Mesodermal cell (in vitro differentiated cells): ENCODE measurements around the gene AFTPH. TPM values are rescaled to one million over a fixed set of nuclear protein-coding genes. Genes with fewer than 3 reads are reported as not detected.
A peak's percentile ranks its signal among the peaks of the same experiment; 100 is the strongest.

Experiments
- H3K27ac ChIP-seq: 2 replicates; pipeline ENCODE4 v1.7.0; 2013; ENCODE audit warnings: mild to moderate bottlenecking, low read depth, low read length, moderate library complexity; ENCODE audit not compliant: severe bottlenecking
- H3K36me3 ChIP-seq: 2 replicates; pipeline ENCODE4 v1.7.1; 2013; ENCODE audit warnings: mild to moderate bottlenecking, low read length, moderate library complexity; ENCODE audit not compliant: control insufficient read depth, insufficient read depth
- H3K4me1 ChIP-seq: one replicate; pipeline ENCODE4 v1.7.1; 2013; ENCODE audit warnings: mild to moderate bottlenecking, low read length; ENCODE audit not compliant: insufficient read depth, control insufficient read depth, poor library complexity, severe bottlenecking
- H3K4me3 ChIP-seq: 2 replicates; pipeline ENCODE4 v1.7.0; 2013; ENCODE audit warnings: low read length, control low read depth, mild to moderate bottlenecking; ENCODE audit not compliant: insufficient read depth, poor library complexity, severe bottlenecking; ENCODE audit errors: extremely low read depth
- H3K9me3 ChIP-seq: 2 replicates; pipeline ENCODE4 v1.7.1; 2013; ENCODE audit warnings: mild to moderate bottlenecking, low read length, moderate library complexity; ENCODE audit not compliant: control insufficient read depth
- WGBS, 2 experiments: methylation state at CpG; one replicate each; pipeline ENCODE4 v1.1.5; 2013; ENCODE audit warnings: missing lambda C conversion rate in 2 of 2; ENCODE audit not compliant: insufficient coverage in 2 of 2; 5-methylcytosine and 5-hydroxymethylcytosine counted together
- polyA plus RNA-seq, 2 experiments: library from polyadenylated mRNA; stranded (reverse); fragments of 50-300 nt; gene quantifications; one replicate each; pipeline ENCODE4 v1.2.3, GENCODE V29; 2013

The AFTPH gene, protein sequence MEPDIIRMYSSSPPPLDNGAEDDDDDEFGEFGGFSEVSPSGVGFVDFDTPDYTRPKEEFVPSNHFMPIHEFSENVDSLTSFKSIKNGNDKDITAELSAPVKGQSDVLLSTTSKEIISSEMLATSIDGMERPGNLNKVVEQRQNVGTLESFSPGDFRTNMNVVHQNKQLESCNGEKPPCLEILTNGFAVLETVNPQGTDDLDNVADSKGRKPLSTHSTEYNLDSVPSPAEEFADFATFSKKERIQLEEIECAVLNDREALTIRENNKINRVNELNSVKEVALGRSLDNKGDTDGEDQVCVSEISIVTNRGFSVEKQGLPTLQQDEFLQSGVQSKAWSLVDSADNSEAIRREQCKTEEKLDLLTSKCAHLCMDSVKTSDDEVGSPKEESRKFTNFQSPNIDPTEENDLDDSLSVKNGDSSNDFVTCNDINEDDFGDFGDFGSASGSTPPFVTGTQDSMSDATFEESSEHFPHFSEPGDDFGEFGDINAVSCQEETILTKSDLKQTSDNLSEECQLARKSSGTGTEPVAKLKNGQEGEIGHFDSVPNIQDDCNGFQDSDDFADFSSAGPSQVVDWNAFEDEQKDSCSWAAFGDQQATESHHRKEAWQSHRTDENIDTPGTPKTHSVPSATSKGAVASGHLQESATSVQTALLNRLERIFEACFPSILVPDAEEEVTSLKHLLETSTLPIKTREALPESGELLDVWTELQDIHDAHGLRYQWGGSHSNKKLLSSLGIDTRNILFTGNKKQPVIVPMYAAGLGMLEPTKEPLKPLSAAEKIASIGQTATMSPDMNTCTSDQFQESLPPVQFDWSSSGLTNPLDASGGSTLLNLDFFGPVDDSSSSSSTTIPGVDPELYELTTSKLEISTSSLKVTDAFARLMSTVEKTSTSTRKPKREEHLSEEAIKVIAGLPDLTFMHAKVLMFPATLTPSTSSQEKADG
- polyA plus RNA-seq (2013, experiment 1 of 2) = 12.4 TPM
- polyA plus RNA-seq (2013, experiment 2 of 2) = 12.4 TPM

DNA sequence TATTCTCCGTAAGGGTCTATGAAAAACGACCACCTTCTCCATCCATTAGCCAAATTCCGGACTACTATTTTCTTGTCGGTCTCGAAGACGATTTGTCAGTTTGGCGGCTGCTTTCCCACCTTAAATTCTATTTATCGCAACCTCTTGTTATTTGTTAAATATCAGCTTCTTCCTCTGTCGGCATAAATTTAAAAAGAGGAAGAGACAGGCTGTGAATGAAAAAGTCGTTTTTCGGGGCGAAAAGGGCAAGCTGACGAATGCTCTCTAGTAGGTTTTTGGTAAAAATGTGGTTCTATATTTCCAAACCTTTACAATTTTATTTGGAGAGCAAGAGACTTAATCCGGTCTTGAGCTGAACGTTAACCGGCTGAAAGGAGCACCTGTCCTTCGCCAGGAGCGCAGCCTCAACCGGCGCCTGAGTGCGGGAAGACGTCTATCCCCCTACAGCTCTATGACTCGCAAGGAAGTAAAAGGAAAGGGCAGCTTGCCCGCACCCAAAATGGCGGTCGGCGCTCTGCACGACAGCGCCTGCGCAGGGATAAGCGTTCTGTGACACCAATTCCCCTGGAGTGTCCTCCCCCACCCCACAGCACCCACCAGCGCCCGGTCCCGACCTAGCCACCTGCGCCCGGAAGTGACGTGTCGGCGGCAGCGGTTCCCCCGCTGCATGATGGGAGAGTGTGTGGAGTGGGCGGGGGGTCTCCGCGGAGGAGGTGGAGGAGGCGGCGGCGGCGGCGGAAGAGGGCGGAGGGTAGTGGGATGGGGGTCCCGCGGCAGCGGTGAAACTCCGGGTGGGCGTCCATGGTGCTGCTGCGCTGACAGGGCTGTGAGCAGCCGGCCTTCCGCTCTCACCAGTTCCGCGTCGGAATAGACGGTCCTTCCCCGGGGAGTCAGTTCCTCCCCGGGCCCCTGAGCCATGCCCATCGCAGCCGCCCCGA lies at the start of gene AFTPH:
AFTPH (plus strand) TSS at position 663 of the 938 bp plus-strand sequence. CDS start 27,147 bp downstream, outside the sequence.
- Histone ChIP-seq H3K36me3 (no peaks in the 10 kb centered on the region), H3K9me3 (no peaks in the 10 kb centered on the region), H3K4me1 (no peaks in the 10 kb centered on the region), H3K4me3 (peak within 1 kb of the TSS; percentile 87), H3K27ac (peak within 1 kb of the TSS; percentile 54)
- WGBS, 2 experiments = 0% methylated on average over 37 to 40 of the region's 67 CpGs

DNA sequence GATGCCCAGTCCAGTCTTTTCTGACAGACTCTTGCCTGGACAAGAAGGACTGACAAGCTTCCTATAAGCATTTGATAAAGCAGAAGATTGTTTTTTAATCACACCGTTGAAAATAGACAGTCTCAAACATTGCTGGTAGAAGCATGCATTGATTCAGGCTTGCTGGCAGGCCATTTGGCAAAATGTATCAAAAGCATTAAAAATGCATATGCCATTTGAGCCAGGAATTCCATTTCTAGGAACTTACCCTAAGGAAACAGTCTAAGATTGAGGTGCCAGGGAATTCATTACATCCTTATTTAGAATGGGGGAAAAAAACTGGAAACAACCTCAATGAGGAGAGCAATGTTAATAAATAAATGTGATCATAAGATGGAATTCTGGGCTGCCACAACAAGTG lies 49.5 kb upstream of the AFTPH start:
- H3K36me3 ChIP-seq = no peaks in the 10 kb centered on the region
- no peaks in the 10 kb centered on the region for H3K9me3 ChIP-seq
- no peaks in the 10 kb centered on the region for H3K4me1 ChIP-seq
- WGBS, 2 experiments = 80 to 83% methylated on average over 1 of the region's 1 CpG
- H3K27ac ChIP-seq = no peak overlapping the region
- no peak overlapping the region for H3K4me3 ChIP-seq

DNA sequence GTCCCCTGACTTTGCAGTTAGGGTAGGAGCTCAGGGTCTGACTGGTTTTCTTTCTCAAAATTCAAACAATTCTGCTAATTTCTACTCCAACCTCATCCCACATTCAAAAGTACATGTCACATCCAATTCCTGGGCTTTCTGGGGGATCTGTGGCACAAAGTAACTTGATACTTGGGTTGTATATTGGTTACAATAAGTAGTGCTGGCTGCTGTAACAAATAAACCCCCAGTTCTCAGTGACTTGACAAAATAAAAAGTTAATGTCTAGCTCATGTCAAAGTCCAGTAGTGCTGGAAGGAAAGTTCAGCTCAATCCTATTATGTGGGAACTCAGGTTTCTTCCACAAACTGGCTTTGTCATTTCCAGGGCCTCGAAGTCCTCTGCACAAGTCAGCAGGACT lies 47.1 kb upstream of the AFTPH start:
- H3K4me1 ChIP-seq = no peaks in the 10 kb centered on the region
- WGBS, 2 experiments = 100% methylated on average over 1 of the region's 1 CpG
- no peaks in the 10 kb centered on the region for H3K36me3 ChIP-seq
- no peak overlapping the region for H3K4me3 ChIP-seq
- H3K27ac ChIP-seq = no peak overlapping the region
- H3K9me3 ChIP-seq = no peaks in the 10 kb centered on the region

DNA sequence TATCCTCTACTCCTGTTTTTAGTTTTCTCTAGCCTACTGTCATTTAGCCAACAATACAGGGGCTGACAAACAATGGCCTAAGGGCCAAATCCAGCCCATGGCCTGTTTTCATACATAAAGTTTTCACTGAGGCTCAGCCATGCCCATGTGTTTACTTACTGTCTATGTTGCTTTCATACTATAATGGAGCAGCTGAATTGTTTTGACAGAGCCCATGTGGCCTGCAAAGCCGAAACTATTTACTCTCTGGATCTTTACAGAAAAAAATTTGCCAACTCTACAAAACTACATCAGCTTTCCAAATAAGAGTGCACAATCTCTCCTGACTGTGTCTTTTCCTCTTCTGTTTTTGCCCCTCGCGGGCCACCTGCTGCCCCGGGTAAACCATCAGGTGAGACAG lies 46.1 kb upstream of the AFTPH start:
- H3K4me1 ChIP-seq = peaks cover 8% of the 10 kb centered on the region
- H3K36me3 ChIP-seq = no peaks in the 10 kb centered on the region
- 92 to 94% methylated on average over 2 to 4 of the region's 4 CpGs for WGBS, 2 experiments
- H3K9me3 ChIP-seq = no peaks in the 10 kb centered on the region
- H3K4me3 ChIP-seq = no peak overlapping the region
- no peak overlapping the region for H3K27ac ChIP-seq

DNA sequence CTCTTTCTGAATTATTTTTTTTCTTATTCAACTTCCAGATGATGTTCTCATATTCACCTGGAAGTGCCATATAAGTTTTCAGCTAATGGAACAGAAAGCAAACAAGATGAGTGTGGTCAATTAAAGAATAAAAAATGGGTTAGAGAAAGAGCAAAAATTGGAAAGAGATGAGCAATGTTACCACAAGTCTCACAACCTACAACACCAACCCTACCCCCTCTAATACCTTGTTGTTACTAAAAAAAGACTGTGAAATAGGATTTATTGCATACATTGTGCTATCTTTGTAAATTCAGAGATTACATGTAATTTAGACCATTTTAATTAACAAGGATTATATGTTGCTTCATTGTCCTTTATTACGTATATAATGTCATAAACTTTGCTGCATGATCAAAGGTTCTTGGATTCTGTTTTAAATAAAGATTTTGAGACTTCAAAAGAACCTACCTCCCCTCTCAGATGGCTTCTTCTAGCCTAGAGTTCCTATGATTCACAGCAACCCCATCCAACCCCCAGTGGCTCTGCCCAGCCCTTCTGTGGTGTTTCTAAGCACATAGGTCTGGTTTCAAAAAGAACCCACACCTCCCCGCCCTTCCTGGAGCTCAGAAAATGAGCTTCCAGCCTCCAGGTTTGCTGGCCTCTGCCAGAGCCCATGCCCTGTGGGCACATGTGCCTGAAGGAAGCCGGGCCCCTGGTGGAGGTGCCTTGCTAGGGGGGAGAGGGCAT lies 45.5 kb upstream of the AFTPH start:
- Histone ChIP-seq H3K9me3 (no peaks in the 10 kb centered on the region), H3K36me3 (no peaks in the 10 kb centered on the region), H3K4me3 (no peak overlapping the region), H3K27ac (no peak overlapping the region), H3K4me1 (peaks cover 15% of the 10 kb centered on the region)
- WGBS, 2 experiments = 71 to 100% methylated on average over 1 to 2 of the region's 3 CpGs

DNA sequence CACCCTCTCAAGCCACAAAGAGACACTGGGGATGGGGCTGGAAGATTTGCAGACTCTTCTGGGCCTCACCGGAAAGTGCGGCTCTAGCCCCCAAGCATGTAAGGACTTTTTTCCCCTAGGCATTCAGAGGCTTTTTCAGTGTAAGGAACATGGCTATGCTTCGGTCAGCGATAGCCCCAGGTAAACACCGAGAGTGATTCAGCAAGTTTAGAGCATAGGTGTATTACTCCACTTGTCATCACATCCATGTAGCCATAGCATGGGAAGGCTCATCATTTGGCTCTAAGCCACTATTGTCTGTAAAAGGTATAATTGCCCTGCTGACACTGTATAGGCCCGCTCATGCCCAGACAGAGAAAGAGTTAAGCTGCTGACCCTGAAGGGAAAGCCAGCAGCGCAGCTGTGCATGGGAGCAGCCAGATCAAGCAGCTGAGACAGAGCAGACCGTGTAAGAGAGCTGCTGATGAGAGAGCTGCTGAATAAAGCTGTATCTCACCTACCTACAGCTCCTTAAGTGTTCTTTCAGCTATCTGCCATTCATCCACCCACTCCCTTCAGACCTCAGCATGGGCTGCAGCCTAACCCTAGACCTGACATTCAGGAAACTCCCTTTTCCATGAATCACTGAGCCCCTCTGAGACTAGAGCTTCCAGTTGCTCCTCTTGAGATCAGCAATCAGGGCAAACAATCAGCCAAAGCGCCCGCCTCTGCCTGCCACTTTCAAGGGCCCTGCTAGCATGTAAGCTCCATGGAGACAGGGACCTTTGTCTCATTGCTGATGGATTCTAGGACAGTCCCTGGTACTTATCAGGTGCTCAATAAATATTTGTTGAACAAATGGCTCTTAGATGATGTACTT lies 44.6 kb upstream of the AFTPH start:
- no peak overlapping the region for H3K27ac ChIP-seq

DNA sequence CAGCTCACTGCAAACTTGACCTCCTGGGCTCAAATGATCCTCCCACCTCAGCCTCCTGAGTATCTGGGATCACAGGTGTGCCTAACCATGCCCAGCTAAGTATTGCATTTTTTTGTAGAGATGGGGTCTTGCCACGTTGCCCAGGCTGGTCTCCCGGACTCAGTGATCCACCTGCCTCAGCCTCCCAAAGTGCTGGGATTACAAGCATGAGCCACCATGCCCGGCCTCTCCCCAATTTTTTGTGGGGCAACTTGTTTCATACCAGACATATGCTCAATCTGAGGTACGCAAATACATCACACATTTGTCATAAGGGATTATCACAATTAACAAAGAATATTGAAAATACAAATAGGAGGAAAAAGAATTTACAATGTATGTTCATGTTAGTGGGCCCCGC lies 42.5 kb upstream of the AFTPH start:
- H3K9me3 ChIP-seq = no peaks in the 10 kb centered on the region
- no peaks in the 10 kb centered on the region for H3K36me3 ChIP-seq
- H3K4me3 ChIP-seq = no peak overlapping the region
- 89 to 95% methylated on average over 3 of the region's 5 CpGs for WGBS, 2 experiments
- H3K27ac ChIP-seq = no peak overlapping the region
- peaks cover 16% of the 10 kb centered on the region for H3K4me1 ChIP-seq

More for the DNA sequence above, 44.6 kb upstream of the AFTPH start:
- Histone ChIP-seq H3K36me3 (no peaks in the 10 kb centered on the region), H3K4me1 (peaks cover 16% of the 10 kb centered on the region), H3K4me3 (no peak overlapping the region), H3K9me3 (no peaks in the 10 kb centered on the region)
- 74 to 86% methylated on average over 5 to 6 of the region's 10 CpGs for WGBS, 2 experiments

DNA sequence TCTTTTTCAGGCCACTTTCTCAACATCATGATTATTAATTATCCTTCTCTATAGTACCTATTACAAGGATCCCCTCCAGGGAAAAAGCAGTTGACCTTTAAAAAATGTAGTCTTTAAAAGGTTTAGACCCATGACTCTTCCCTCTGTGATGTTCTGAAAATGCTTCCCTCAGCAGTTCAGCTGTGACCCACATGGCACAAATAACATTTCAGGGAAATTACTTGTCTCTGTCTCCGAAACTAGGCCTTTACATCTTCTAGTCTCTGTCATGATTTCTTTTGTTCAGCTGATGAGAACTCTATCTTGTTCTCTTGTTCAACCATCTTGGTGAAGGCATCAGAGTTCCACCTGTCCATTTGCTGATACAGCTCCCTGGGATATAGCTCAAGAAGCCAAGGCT lies 41.9 kb upstream of the AFTPH start:
- Histone ChIP-seq H3K9me3 (no peaks in the 10 kb centered on the region), H3K27ac (no peak overlapping the region), H3K4me3 (no peak overlapping the region), H3K36me3 (no peaks in the 10 kb centered on the region), H3K4me1 (peaks cover 16% of the 10 kb centered on the region)
- WGBS, 2 experiments = 100% methylated on average over 1 of the region's 1 CpG

DNA sequence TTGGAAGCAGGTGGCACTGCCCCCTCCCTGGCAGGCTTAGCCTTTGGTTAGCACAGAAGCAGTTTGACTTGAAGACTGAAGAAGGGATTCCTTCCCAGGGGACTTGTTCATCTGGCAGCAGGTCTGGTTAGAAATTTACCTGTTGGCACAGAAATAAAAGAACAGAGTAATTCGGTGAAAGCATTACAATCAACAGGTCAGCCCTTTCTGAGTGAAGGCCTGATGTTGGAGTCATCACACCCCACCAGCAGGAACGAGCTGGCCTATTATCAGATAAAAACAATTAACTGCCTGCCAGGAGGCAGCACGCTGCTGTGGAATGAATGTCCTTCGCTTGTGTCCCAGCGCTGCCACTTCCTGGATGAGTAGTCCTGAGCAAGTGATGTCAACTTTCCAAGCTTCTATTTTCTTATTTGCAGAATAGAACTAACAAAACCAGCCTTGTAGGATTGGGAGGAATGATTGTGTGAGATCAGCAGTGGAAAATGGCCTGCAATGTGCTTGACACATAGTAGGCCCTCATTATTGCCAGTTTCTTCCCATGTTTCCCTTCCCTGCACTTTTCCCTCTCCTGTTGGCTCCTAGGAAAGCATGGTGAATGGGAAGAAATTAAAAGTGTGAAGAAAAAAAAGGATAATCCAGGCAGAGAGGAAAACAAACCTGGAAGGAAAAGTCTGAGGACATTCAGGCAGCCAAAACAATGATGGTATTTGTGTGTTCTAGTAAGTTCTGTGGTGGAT lies 41.2 kb upstream of the AFTPH start:
- no peaks in the 10 kb centered on the region for H3K36me3 ChIP-seq
- H3K4me1 ChIP-seq = peaks cover 16% of the 10 kb centered on the region
- no peaks in the 10 kb centered on the region for H3K9me3 ChIP-seq
- H3K4me3 ChIP-seq = no peak overlapping the region
- H3K27ac ChIP-seq = no peak overlapping the region
- WGBS, 2 experiments = 33% methylated on average over 2 to 3 of the region's 5 CpGs
